GM21576 (cell line): ENCODE results near the gene DGCR6.
"Not testable (repeated sequence)": the region's sequence is repeated elsewhere in the genome, so short reads cannot be mapped to it uniquely, and the experiment has no call there.

ENCODE experiments used
- ATAC-seq: cut with Tn5 transposase; IDR thresholded peaks from one replicate; pipeline ENCODE4 v1.9.1; 2021; ENCODE audit warnings: mild to moderate bottlenecking, moderate library complexity; ENCODE audit not compliant: unreplicated experiment

Gene DGCR6

DNA sequence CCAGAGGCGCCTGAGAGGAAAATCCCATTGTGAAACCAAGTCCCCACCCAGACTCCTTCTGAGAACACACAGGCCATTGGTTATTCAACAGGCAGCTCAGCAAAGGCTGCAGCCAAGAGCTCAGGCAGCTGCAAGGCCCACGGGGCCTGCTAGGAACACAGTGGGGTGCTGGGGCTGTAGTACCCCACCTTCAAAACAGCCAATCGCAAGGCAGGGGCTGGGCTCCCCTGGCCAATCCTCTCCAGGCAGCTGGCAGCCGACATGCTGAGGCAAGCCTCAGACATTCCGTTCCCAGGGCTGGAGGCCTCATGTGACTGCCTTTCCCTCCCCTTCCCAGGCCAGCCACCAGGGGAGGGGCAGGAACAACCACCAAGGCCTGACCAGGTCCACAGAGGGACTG, 23.3 kb downstream of the DGCR6 start:
- no peak for ATAC-seq

DNA sequence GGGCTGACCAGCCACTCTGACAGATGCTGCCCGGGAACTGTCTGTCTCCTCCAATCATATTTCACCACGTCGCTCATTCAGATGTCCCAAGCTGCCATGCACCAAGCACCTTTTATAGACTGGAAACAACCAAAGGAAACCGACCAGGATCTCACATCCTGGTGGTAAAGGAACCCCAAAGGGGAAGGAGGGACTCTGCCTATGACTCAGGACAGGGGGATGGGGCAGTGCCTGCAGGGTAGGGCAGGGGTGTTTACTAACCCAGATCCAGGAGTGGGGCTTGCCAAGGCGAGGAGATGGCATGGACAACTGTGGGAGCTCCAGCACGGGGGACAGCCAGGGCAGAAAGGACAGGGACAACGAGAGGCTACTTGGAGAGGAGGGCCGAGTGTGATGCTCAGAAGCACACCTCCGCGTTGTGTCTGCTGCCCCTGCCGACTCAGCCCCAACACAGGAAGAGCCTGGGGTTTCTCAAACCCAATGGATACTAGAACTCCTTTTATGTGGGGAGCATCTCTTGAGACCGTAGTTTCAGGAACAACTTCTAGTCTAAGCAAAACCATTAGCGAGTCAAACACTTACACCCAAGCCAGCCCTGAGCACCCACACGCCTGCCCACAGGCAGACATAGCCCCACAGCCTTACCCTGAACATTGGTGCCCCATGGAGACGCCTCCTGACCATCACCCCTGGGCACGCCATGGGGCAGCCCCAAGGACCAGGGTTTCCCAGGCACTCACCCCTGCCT, 26.0 kb downstream of the DGCR6 start:
- no peak for ATAC-seq

DNA sequence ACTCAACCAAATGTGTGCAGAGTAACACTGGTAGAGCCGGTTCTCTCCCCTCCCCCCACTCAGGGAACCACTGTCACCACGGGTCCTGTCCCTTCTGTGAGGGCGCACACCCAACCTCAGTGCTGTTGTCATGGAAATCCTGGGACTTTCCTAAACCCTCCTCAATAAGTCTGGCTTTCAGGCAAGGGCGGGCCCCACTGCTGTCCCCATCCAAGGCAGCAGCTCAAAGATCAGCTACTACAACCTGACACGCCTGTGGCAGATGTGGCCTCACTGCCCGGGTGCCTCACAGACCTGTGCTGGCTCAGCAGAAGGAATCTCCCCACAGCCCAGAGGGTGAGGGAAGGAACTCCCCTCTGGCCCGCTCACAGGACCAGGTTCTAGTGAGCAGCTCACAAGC, 27.8 kb downstream of the DGCR6 start:
- no peak for ATAC-seq

DNA sequence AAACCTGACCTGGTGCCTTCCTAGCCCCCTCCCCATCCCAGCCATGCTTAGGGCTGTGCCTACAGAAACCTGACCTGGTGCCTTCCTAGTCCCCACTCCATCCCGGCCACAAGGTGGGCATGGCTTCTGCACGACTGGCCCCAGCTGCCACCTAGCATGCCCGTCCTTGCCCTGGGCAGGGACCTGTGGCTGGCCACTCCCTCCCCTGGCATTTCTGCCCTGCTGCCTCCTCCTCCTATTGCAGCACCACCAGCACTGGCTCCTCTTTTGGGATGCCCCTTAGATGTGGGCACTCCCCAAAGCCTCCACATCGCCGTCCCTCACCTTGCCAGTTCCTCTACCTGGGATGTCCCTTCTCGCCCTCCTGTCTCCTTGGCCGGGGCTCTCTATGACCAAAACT, 28.6 kb downstream of the DGCR6 start:
- not testable (repeated sequence) for ATAC-seq

DNA sequence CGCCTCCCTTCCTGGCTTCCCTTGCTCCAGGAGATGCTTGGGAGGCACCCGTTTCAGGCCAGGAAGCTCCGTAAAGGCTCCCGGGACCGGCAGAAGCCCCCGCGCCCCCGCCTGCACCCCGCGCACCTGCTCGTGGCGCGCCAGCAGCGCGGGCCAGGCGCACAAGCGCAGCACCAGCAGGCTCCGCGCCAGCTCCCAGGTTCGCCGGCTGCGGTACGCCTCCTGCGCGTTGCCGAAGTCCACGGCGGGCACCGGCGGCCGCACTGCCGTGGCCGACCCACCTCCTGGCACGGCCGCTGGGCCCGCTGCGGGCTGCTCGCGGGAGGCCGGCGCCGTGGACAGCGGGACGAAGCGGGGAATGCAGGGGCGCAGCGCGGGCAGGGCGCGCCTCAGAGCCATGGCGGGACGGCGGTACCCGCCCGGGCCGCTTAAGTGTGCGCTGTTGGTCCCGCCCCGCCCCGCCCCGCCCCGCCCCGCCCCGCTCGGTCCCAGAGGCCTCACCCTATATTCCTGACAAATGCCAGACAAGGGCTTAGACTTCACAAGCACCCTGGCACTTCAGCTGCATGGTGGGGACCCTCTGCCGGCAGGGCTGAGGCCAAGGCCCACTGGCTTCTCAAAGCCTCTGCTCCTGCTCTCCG, 29.9 kb downstream of the DGCR6 start, which contains the start of gene PRODH:
TSS of gene PRODH (minus strand) at position 405 of the 641 bp plus-strand sequence. CDS start at position 399, 6 bp downstream.
- no peak for ATAC-seq

DNA sequence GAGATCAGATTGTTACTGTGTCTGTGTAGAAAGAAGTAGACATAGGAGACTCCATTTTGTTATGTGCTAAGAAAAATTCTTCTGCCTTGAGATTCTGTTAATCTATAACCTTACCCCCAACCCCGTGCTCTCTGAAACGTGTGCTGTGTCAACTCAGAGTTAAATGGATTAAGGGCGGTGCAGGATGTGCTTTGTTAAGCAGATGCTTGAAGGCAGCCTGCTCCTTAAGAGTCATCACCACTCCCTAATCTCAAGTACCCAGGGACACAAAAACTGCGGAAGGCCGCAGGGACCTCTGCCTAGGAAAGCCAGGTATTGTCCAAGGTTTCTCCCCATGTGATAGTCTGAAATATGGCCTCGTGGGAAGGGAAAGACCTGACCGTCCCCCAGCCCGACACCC, 32.6 kb downstream of the DGCR6 start:
- ATAC-seq: not testable (repeated sequence)

DNA sequence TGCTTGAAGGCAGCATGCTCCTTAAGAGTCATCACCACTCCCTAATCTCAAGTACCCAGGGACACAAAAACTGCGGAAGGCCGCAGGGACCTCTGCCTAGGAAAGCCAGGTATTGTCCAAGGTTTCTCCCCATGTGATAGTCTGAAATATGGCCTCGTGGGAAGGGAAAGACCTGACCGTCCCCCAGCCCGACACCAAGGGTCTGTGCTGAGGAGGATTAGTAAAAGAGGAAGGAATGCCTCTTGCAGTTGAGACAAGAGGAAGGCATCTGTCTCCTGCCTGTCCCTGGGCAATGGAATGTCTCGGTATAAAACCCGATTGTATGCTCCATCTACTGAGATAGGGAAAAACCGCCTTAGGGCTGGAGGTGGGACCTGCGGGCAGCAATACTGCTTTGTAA, 41.0 kb downstream of the DGCR6 start:
- not testable (repeated sequence) for ATAC-seq

DNA sequence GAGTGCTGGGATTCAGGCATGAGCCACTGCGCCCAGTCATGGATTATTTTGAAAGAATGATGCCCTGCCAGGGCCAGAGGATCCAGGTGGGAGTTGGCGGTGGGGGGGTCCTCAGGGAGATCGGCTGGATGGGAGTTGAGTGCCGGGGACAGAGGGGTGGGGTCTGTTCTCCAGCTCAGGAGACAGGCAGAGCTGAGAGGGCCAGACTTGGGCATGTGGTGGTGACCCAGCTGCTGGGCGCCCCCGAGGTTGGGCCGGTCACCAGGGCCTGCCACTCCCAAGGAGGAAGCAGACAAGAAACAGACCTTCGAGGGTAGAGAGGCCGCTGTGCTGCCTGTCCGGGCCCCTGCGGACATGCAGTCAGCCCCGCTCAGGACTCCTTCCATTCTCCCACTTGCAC, 41.8 kb downstream of the DGCR6 start:
- ATAC-seq: no peak

DNA sequence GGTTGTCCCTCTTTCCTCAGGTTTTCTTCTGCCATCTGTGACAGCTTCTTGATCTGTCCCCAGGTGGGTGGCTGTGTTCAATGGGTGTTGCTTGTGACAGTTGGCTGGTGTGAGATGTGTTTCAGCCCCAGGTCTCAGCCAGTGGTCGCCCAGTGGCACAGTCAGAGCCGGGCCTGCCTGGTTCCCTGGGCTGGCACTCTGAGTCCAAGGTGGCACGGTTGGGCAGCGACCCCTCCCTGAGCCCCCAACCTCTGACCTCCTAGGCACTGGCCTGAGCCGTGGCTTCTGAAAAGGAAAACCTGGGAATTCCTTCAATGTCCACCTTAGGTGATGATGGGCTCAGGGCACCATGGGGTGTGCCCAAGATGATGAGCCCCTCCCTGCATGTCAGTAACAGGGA, 44.0 kb downstream of the DGCR6 start:
- ATAC-seq: no peak

DNA sequence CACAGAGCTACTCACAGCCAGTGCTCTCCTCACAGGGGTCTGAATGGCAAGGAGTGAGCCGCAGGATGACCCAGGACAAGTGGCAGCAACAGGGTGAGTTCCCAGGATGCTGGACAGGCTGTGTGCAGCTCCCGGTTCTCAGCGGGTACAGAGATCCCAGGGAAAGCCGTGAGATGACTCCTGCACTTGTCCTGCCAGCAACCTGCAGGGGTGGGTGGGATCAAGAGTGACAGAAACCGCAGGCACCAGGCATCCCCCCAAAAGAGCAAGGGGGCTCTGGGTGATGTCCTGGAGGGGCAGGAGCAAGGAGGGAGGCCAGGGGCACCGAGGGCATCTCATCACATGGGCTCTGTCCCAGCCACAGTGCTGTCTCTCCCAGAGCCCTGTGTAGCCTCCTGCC, 45.9 kb downstream of the DGCR6 start:
- no peak for ATAC-seq

DNA sequence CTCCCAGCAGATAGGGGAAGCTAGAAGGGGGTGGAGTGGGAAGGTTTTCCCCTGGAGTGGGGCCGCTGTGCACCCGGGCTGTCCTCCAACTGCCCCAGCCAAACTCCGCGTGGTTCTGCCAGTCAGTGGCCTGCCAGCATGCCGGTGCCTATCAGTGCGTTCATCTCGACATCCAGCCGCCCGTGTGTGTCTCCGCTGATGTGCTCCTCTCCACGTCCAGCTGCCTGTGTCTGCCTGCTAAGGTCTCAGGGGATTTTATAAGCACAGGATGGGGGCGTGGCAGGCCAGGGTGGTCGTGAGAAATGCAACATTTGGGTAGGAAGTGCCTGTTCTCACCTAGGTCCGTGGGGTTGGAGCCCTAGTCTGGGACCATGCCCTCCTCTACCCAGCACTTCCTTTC, 47.0 kb downstream of the DGCR6 start:
- not testable (repeated sequence) for ATAC-seq

DNA sequence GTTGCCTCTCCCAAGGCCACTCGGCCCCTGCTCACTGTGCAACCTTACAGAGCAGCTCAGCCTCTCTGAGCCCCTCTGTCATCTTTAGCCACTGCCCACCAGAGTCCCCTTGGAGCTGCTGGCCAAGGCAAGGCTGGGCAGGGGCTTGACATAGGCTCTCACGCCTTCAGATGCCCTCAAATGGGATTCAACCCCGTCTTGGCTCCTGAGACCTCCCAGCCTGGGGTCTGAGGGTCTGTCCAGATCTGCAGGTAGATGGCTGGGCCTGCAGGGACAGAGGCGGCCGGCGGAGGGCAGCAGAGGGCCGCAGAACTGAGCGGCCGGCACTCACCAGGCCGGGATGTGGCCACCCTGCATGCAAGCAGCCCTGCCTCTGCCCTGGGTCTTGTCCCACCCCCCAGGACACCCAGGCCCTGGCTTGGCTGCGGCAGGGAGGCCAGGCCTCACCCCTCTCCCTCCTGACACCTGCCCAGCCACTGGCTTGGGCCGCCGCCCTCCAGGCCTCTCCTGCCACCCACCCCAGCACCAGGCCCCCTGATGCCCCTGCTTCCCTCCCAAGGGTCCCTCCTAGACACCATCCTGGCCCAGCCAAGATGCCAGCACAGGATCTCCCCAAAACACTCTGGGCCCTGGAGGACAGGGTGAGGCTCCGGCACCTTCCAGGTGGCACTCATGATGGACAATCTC, 48.3 kb downstream of the DGCR6 start:
- ATAC-seq: not testable (repeated sequence)

DNA sequence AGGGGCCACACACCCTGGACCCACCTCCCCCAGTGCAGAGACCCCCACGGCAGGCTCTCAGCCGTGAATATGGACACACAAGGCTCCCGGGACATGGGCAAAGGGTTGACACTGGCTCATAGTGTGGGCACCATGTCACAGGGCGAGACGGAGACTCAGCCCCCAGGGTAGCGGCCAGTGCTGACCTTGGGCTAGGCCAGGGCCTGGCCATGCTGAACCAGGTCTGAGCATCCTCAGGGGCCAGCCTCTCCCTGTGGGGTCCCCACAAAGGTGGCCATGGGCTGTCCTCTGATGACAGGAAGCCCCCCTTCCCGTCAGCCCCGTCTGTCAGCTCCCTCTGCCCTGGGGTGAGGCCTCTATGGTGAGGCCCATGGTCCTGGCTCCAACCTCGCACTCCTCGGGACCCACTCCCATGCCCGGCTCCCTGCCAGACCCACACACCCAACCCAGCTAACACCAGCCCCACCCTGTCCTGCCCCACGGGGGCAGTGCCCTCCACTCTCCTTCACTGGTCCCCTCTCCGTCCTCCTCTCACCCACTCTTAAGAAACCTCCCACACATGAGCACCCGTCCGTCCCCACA, 49.0 kb downstream of the DGCR6 start:
- no peak for ATAC-seq

DNA sequence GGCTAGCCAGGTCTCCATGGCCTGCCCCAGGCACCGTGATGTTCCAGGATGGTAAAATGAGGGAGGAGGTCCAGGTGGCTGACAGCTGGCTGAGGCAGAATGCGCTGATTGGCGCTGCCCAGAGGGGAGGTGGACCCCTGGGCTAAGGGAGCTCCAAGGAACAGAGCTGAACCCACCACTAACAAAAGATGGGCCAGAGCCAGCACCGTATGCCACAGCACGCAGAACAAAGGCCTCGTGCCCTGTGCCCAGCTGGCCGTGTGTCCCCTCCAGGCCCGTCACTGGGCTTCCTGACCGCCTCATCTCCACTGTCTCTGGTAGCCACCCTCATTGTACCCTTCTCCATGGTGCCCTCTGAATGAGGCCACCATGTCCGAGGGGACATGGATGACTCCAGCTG, 49.6 kb downstream of the DGCR6 start:
- no peak for ATAC-seq

DNA sequence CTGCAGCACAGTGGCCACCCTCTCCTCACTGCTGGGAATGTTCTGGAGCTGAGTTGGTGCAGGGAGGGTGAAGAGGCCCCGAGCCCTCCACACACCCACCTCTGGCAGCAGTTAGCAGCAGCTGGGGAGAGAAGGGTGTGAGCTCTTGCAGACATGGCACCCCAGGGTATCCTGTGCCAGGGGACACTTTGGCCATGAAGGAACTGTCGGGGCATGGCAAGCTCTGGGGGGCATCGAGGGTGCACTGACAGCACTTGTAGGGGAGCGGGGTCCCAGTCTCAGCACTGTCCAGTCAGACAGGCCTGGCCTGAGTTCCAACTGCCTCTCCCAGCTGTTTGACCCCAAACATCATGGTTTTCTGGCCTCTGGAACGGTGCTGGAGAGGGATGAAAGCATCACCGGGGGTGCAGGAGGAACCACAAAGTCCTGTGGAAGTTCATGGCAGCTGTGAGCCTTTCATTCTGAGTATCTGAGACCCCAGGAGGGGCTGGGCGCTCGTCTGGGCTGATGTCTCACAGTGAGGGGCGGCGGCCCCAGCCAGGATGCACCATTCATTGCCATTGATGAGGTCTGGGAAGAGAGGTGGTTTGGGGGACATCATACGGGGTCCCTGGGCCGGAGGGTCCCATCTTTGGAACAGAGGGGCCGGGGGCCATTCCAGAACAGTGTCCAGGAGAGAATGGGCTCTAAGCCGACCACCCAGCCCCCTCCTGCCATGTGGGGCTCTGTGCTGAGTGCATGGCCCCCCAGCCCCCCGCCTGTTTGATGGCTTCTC, 50.2 kb downstream of the DGCR6 start:
- ATAC-seq: not testable (repeated sequence)

DNA sequence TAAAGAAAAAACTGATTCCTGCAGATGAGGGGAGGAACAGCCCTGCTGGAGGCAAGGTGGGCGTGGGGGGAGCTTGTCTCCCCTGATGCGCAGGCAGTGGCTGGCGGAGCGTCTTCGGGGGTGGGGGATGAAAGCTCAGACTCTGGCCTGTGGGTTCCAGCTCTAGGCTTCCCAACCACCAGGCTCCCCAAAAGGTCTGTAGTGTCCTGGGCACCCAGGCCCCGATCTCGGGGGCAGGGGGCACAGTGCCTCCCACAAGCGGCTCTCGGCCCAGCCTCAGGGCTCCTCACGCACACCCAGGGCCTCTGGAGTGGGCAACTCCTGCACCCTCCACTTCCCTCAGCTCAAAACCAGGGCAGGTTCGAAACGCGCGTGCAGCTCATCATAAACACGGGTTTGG, 50.8 kb downstream of the DGCR6 start:
- ATAC-seq: not testable (repeated sequence)

DNA sequence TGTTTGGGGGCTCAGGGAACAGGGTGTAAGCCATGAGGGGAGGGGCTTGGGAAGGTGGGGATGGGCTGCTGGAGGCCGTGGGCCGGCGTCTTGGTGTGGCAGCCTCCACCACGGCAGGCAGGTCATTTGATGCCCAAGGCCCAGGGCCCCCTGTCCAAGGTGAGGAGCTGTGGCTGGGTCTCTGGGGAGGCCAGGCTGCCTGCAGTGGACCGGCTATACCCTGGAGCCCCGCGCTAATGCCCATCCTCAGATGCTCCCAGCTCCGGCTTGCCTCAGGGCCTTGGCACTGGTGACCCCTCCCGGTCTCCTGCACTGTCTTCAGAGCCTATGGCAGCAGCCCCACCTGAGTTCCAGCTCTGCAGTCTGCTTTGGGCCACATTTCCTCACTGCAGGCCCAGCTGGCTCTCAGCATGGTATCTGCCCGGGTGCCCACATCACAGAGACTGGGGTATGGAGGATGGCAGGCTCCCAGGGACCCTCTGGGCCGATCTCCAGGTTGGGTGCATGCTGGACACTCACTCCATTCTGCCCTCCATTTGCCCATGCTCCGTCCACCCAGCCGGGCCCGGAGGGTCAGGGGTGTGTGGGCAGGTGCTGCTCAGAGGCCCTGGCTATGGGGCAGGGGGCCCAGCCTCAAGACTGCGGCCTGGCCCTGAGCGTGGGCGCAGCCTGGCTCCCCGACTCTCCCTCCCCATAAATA, 51.7 kb downstream of the DGCR6 start:
- ATAC-seq: not testable (repeated sequence)

DNA sequence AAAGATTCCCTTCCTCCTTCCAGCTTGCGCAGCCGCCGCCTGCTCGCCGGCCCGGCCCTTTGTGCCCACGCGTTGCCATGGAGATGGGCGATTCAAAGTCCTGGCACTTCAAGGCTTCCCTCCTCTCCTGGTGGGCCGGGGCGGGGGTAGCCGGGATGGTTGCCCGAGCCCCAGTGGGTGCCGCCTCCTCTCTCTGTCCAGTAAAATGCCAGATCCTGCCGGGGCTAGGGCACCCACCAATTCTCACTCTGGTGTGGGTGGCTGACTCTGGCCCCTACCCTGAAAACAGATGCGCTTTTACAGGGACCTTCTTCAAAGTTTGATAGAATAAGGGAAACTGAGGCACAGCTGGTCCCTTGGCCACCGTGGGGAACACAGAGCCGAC, 52.2 kb downstream of the DGCR6 start:
- ATAC-seq: not testable (repeated sequence)

DNA sequence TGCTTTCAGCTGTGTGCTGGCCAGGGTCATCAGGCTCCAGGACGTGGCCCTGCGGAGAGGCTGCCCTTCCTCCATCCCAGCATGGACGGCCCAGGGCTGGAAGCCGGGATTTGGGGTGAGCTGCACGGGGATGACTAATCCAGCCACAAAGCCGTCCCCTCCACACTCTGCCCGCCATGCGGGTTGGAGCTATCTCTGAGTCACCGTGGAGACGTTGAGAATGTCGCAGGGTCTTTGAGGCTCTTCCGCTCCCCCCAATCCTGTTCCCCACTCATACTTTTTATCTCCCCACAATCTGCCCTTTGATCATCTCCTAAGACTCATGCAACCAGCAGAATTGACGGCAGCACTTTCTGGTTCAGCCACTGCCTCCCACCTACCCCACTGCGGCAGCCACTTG, 52.6 kb downstream of the DGCR6 start:
- not testable (repeated sequence) for ATAC-seq

DNA sequence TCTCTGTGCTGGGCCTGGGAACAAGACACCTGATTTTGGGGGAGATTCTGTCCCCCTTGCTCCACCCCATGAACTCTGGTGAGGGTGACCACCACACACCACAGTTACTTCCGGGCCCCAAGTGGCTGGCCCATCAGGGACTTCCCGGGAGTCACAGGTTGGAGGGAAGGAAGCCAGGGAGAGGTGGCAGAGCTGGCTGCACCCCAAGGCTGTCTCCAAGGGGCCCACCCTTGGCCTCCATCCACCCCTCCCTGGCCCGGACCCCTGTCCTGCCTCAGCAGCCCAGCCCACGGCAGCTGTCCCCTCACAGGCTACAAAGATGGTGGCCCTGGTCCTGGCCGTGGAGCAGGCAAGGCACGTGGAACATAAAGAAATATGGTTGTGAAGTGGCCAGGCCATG, 53.1 kb downstream of the DGCR6 start:
- not testable (repeated sequence) for ATAC-seq
